Muscle of arm (tissue), 12 donors: ENCODE results near the gene STRN3. TPM values are rescaled to one million over a fixed set of nuclear protein-coding genes. Genes with fewer than 3 reads are reported as not detected.
"Not testable (repeated sequence)": the region's sequence is repeated elsewhere in the genome, so short reads cannot be mapped to it uniquely, and the experiment has no call there.

ENCODE experiments used
- DNase-seq: peaks from one replicate; pipeline ENCODE4 v3.0.0-alpha.2; 2013
- polyA plus RNA-seq, 12 donors: library from polyadenylated mRNA; unstranded; fragments of 120-200 nt; gene quantifications; one replicate each; pipeline ENCODE4 v1.2.1, GENCODE V29; 2013; ENCODE audit not compliant: insufficient read length in 12 of 12

The STRN3 gene
- polyA plus RNA-seq, 12 donors, result 42.2 to 142 (median 49.3) TPM

- no peak for DNase-seq
Observed at GRCh38 chr14:30915596-30915995, 110.6 kb downstream of the STRN3 start.

GRCh38 chr14:30914812-30915211 is 111.4 kb downstream of the STRN3 start:
- no peak for DNase-seq

GRCh38 chr14:30908826-30909225 is 117.4 kb downstream of the STRN3 start:
- DNase-seq, result no peak

- no peak for DNase-seq
Observed at GRCh38 chr14:30907659-30908057, 118.5 kb downstream of the STRN3 start.

GRCh38 chr14:30906752-30907658 is 119.2 kb downstream of the STRN3 start:
- peak; percentile 12 for DNase-seq

- no peak for DNase-seq
Observed at GRCh38 chr14:30903285-30904124, 122.7 kb downstream of the STRN3 start.

GRCh38 chr14:30897121-30897520 is 129.1 kb downstream of the STRN3 start:
- not testable (repeated sequence) for DNase-seq

GRCh38 chr14:30896435-30896834 is 129.7 kb downstream of the STRN3 start:
- DNase-seq, result no peak

- no peak for DNase-seq
Observed at GRCh38 chr14:30894923-30895515, 131.2 kb downstream of the STRN3 start.

GRCh38 chr14:30893819-30894218 is 132.4 kb downstream of the STRN3 start:
- no peak for DNase-seq

GRCh38 chr14:30889244-30889594 is 137.0 kb downstream of the STRN3 start:
- DNase-seq, result no peak

GRCh38 chr14:30888480-30889243 is 137.5 kb downstream of the STRN3 start:
- DNase-seq, result no peak

- no peak for DNase-seq
Observed at GRCh38 chr14:30885840-30886740, 140.1 kb downstream of the STRN3 start.

- DNase-seq, result no peak
Observed at GRCh38 chr14:30884901-30885300, 141.3 kb downstream of the STRN3 start.

- DNase-seq, result no peak
Observed at GRCh38 chr14:30883508-30884294, 142.5 kb downstream of the STRN3 start.

- no peak for DNase-seq
Observed at GRCh38 chr14:30882431-30882830, 143.7 kb downstream of the STRN3 start.

GRCh38 chr14:30876692-30877091 is 149.5 kb downstream of the STRN3 start:
- DNase-seq, result no peak

- DNase-seq, result no peak
Observed at GRCh38 chr14:30875788-30876053, 150.5 kb downstream of the STRN3 start.

- peak; percentile 7 for DNase-seq
Observed at GRCh38 chr14:30874999-30875787, 151.0 kb downstream of the STRN3 start.
